ENCODE data around the gene SORCS2.

- no peak for TF ChIP-seq POLR2A (IDR thresholded peaks at IDR 0.05; ENCODE audit: low read length)
- no peak for TF ChIP-seq GATA1 (IDR thresholded peaks at IDR 0.05; ENCODE audit: low read depth, low read length)
Measured at GRCh38 chr4:7295911-7296660, 103.7 kb downstream of the SORCS2 start.
